Measurements from ENCODE around the gene CEACAM19. TPM values are rescaled to one million over a fixed set of nuclear protein-coding genes. Genes with fewer than 3 reads are reported as not detected.

The CEACAM19 gene
- total and polyA plus RNA-seq, 2 of the 13 experiments (the other 11 are each of a cell fraction or from before 2014, with no cell fraction given) = 1.3 to 4.0 TPM

- TF ChIP-seq FOXK1 (CRISPR knock-in tag; IDR thresholded peaks at IDR 0.05; ENCODE audit: borderline replicate concordance, low read depth) (no peak), ZNF549 (CRISPR knock-in tag; IDR thresholded peaks at IDR 0.05) (0 out of 2 replicates have a peak, but pooled peaks have one; percentile 34), POLR2G (IDR thresholded peaks at IDR 0.05; ENCODE audit: low read depth, low read length) (peak; percentile 34; the same call in 1 of the 2 replicates), DPF2 (CRISPR knock-in tag; IDR thresholded peaks at IDR 0.05; ENCODE audit: borderline replicate concordance, low read depth) (peak; percentile 68; the same call in 1 of the 2 replicates), ZNF501 (CRISPR knock-in tag; IDR thresholded peaks at IDR 0.05) (no peak), MED1 (CRISPR knock-in tag; IDR thresholded peaks at IDR 0.05) (peak; percentile 71; the same call in 1 of the 2 replicates), ETV5 (CRISPR knock-in tag; IDR thresholded peaks at IDR 0.05; ENCODE audit: borderline replicate concordance) (peak; percentile 72; the same call in 1 of the 2 replicates), ZNF724P (CRISPR knock-in tag; IDR thresholded peaks at IDR 0.05; ENCODE audit: borderline replicate concordance) (no peak), NCOA1 (CRISPR knock-in tag; IDR thresholded peaks at IDR 0.05) (no peak), NFYB (CRISPR knock-in tag; IDR thresholded peaks at IDR 0.05) (no peak; the same call in 1 of the 2 replicates), ZBTB3 (CRISPR knock-in tag; IDR thresholded peaks at IDR 0.05; ENCODE audit: borderline replicate concordance, low read depth) (no peak), ZBTB26 (CRISPR knock-in tag; IDR thresholded peaks at IDR 0.05; ENCODE audit: borderline replicate concordance) (no peak), ZNF776 (CRISPR knock-in tag; IDR thresholded peaks at IDR 0.05) (no peak), ZNF629 (CRISPR knock-in tag; conservative IDR thresholded peaks at IDR 0.05) (no peak), PRDM10 (CRISPR knock-in tag; IDR thresholded peaks at IDR 0.05; ENCODE audit: low read depth) (peak; percentile 37; the same call in 1 of the 2 replicates), TFDP1 (CRISPR knock-in tag; IDR thresholded peaks at IDR 0.05; ENCODE audit: borderline replicate concordance) (peak; percentile 63; the same call in 1 of the 2 replicates), SNAPC5 (CRISPR knock-in tag; IDR thresholded peaks at IDR 0.05; ENCODE audit: borderline replicate concordance) (no peak), ZNF775 (CRISPR knock-in tag; IDR thresholded peaks at IDR 0.05; ENCODE audit: borderline replicate concordance) (no peak), ZMYM3 (CRISPR knock-in tag; IDR thresholded peaks at IDR 0.05) (peak; percentile 90), TOPORS (CRISPR knock-in tag; IDR thresholded peaks at IDR 0.05) (no peak), ZNF337 (CRISPR knock-in tag; IDR thresholded peaks at IDR 0.05; ENCODE audit: borderline replicate concordance, low read depth) (no peak), ZIK1 (CRISPR knock-in tag; IDR thresholded peaks at IDR 0.05; ENCODE audit: borderline replicate concordance, low read depth) (no peak), SOX5 (CRISPR knock-in tag; IDR thresholded peaks at IDR 0.05; ENCODE audit: borderline replicate concordance) (peak; percentile 50; the same call in 1 of the 2 replicates), ZNF350 (CRISPR knock-in tag; IDR thresholded peaks at IDR 0.05; ENCODE audit: borderline replicate concordance, low read depth) (no peak; the same call in 1 of the 2 replicates)
Observed at GRCh38 chr19:44725251-44725650, 54.0 kb downstream of the CEACAM19 start (continued).
